ENCODE measurements around the gene SLC6A17. TPM values are rescaled to one million over a fixed set of nuclear protein-coding genes. Genes with fewer than 3 reads are reported as not detected.

SLC6A17 gene
- total RNA-seq, 1 donor: under 0.01 TPM

GRCh38 chr1:110205156-110205555 lies 54.9 kb downstream of the SLC6A17 start:
- no peak for TF ChIP-seq CTCF (IDR thresholded peaks at IDR 0.05; ENCODE audit: insufficient read depth, low read depth, low read length)
- DNase-seq (ENCODE audit: low read depth): no peak
- no peak overlapping the region for H3K4me3 ChIP-seq (ENCODE audit: low read depth, low read length)

GRCh38 chr1:110205591-110206155 lies 55.4 kb downstream of the SLC6A17 start:
- no peak overlapping the region for H3K4me3 ChIP-seq (ENCODE audit: low read depth, low read length)
- no peak for TF ChIP-seq CTCF (IDR thresholded peaks at IDR 0.05; ENCODE audit: insufficient read depth, low read depth, low read length)
- no peak for DNase-seq (ENCODE audit: low read depth)

- no peak overlapping the region for H3K4me3 ChIP-seq (ENCODE audit: low read depth, low read length)
- no peak for TF ChIP-seq CTCF (IDR thresholded peaks at IDR 0.05; ENCODE audit: insufficient read depth, low read depth, low read length)
- DNase-seq (ENCODE audit: low read depth): no peak
Measured at GRCh38 chr1:110206261-110206920, 56.1 kb downstream of the SLC6A17 start.

- H3K4me3 ChIP-seq (ENCODE audit: low read depth, low read length): no peak overlapping the region
- TF ChIP-seq CTCF (IDR thresholded peaks at IDR 0.05; ENCODE audit: insufficient read depth, low read depth, low read length): peak; percentile 89
- DNase-seq (ENCODE audit: low read depth): peak; percentile 43
Measured at GRCh38 chr1:110207831-110208230, 57.5 kb downstream of the SLC6A17 start.

- peak overlapping the region; percentile 60 for H3K4me3 ChIP-seq (ENCODE audit: low read depth, low read length)
- no peak for TF ChIP-seq CTCF (IDR thresholded peaks at IDR 0.05; ENCODE audit: insufficient read depth, low read depth, low read length)
- DNase-seq (ENCODE audit: low read depth): no peak
Measured at GRCh38 chr1:110208916-110209645, 58.8 kb downstream of the SLC6A17 start.

GRCh38 chr1:110209715-110210603 lies 59.7 kb downstream of the SLC6A17 start, which contains the start of gene KCNC4:
TSS of gene KCNC4 (plus strand) at chr1:110210314. CDS start at chr1:110211500, 1,186 bp downstream.
- peak; percentile 70 for DNase-seq (ENCODE audit: low read depth)
- H3K4me3 ChIP-seq (ENCODE audit: low read depth, low read length): peak within 1 kb of the TSS; percentile 60
- no peak for TF ChIP-seq CTCF (IDR thresholded peaks at IDR 0.05; ENCODE audit: insufficient read depth, low read depth, low read length)

Measured in fibroblast of villous mesenchyme (primary cell).